Hepatocyte (in vitro differentiated cells): Measurements from ENCODE around the gene AIM2.

ENCODE experiments used
- EZH2 ChIP-seq: fragments of 200-600 bp; sonication (generic); IDR thresholded peaks from 2 replicates; pipeline ENCODE4 v1.6.1; 2016; ENCODE audit warnings: antibody characterized with exemption, mild to moderate bottlenecking, borderline replicate concordance
- EZH2phosphoT487 ChIP-seq: fragments of 200-600 bp; sonication (generic); IDR thresholded peaks from one replicate; pipeline ENCODE4 v1.6.1; 2018; ENCODE audit warnings: antibody characterized with exemption, mild to moderate bottlenecking, low read depth, moderate library complexity; ENCODE audit not compliant: unreplicated experiment, severe bottlenecking
- TF ChIP-seq, protein P1 (sequence below): fragments of 200-600 bp; sonication (generic); IDR thresholded peaks from 2 replicates; pipeline ENCODE4 v1.5.1; 2016; ENCODE audit warnings: antibody characterized with exemption, mild to moderate bottlenecking; ENCODE audit not compliant: poor library complexity

- TF ChIP-seq, protein P1, sequence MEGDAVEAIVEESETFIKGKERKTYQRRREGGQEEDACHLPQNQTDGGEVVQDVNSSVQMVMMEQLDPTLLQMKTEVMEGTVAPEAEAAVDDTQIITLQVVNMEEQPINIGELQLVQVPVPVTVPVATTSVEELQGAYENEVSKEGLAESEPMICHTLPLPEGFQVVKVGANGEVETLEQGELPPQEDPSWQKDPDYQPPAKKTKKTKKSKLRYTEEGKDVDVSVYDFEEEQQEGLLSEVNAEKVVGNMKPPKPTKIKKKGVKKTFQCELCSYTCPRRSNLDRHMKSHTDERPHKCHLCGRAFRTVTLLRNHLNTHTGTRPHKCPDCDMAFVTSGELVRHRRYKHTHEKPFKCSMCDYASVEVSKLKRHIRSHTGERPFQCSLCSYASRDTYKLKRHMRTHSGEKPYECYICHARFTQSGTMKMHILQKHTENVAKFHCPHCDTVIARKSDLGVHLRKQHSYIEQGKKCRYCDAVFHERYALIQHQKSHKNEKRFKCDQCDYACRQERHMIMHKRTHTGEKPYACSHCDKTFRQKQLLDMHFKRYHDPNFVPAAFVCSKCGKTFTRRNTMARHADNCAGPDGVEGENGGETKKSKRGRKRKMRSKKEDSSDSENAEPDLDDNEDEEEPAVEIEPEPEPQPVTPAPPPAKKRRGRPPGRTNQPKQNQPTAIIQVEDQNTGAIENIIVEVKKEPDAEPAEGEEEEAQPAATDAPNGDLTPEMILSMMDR, result no peak
- TF ChIP-seq EZH2, result no peak
- TF ChIP-seq EZH2phosphoT487, result no peak
Measured at GRCh38 chr1:159040893-159041724, 35.5 kb downstream of the AIM2 start.
